Vagina (tissue), 2 donors: ENCODE measurements around the gene REXO1.
"Not testable (repeated sequence)": the region's sequence is repeated elsewhere in the genome, so short reads cannot be mapped to it uniquely, and the experiment has no call there.

ENCODE experiments used
- CTCF ChIP-seq, 3 experiments: fragments of 450-650 bp in 2 of 3; fragments of 200-600 bp in 1 of 3; sonication (generic) in 1 of 3; IDR thresholded peaks; one replicate each; pipeline ENCODE4 v1.5.1; 2017 to 2019; ENCODE audit warnings: antibody characterized with exemption in 3 of 3, mild to moderate bottlenecking in 2 of 3, moderate library complexity in 2 of 3
- POLR2A ChIP-seq, 2 donors: fragments of 450-650 bp; IDR thresholded peaks; one replicate each; pipeline ENCODE4 v1.6.1; 2017; ENCODE audit warnings: antibody characterized with exemption in 2 of 2, mild to moderate bottlenecking in 2 of 2, moderate library complexity in 2 of 2
- POLR2AphosphoS5 ChIP-seq, 2 donors: sonication (generic); formaldehyde crosslinking; IDR thresholded peaks; one replicate each; pipeline ENCODE4 v1.9.0; 2017; ENCODE audit warnings: antibody characterized with exemption in 2 of 2, mild to moderate bottlenecking in 2 of 2, low read depth in 1 of 2; ENCODE audit not compliant: insufficient read depth in 1 of 2

- not testable (repeated sequence) for TF ChIP-seq POLR2AphosphoS5 (IDR thresholded peaks at IDR 0.05; ENCODE audit: insufficient read depth in 1 of 2, low read depth in 1 of 2); CTCF (IDR thresholded peaks at IDR 0.05); POLR2A (IDR thresholded peaks at IDR 0.05)
These were observed 28.4 kb upstream of the REXO1 start for GRCh38 chr19:1876496-1877279.
